ENCODE results near the gene PLLP.

GRCh38 chr16:57213462-57213861 lies 71.0 kb downstream of the PLLP start:
- TF ChIP-seq, protein P1, sequence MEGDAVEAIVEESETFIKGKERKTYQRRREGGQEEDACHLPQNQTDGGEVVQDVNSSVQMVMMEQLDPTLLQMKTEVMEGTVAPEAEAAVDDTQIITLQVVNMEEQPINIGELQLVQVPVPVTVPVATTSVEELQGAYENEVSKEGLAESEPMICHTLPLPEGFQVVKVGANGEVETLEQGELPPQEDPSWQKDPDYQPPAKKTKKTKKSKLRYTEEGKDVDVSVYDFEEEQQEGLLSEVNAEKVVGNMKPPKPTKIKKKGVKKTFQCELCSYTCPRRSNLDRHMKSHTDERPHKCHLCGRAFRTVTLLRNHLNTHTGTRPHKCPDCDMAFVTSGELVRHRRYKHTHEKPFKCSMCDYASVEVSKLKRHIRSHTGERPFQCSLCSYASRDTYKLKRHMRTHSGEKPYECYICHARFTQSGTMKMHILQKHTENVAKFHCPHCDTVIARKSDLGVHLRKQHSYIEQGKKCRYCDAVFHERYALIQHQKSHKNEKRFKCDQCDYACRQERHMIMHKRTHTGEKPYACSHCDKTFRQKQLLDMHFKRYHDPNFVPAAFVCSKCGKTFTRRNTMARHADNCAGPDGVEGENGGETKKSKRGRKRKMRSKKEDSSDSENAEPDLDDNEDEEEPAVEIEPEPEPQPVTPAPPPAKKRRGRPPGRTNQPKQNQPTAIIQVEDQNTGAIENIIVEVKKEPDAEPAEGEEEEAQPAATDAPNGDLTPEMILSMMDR (IDR thresholded peaks at IDR 0.05) = no peak
- TF ChIP-seq POLR2A (IDR thresholded peaks at IDR 0.05) = no peak
